HG03354 (cell line): Measurements from ENCODE around the gene CYP2E1.
"Not testable (repeated sequence)": the region's sequence is repeated elsewhere in the genome, so short reads cannot be mapped to it uniquely, and the experiment has no call there.

ENCODE experiments used
- ATAC-seq: cut with Tn5 transposase; IDR thresholded peaks from one replicate; pipeline ENCODE4 v1.9.1; 2021; ENCODE audit warnings: mild to moderate bottlenecking; ENCODE audit not compliant: unreplicated experiment, poor library complexity, severe bottlenecking

Gene CYP2E1

DNA sequence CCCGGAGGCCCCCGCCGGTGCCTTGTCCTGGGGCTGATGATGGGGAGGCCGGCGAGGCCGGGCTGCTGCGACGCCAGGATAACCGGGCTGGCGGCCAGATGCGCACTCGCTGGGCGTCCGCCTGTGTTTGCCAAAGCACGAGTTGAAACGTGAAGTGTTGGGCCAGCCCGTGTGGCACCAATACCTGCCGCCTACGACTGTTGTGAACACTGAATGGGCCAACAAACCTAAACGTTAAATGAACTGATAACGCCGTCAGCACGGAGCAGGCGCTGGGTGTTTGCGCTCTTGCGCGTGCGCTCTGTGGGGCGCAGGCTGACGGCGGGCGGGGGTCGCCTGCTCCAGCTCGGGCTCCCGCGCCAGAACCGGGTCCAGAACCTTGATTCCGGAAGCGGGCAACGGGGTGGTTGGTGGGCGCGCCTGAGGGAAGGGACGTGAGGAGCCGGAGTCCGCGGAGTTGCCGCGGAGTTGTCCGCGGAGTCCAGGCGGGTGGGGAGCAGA lies 658 bp downstream of the CYP2E1 start:
- no peak for ATAC-seq

DNA sequence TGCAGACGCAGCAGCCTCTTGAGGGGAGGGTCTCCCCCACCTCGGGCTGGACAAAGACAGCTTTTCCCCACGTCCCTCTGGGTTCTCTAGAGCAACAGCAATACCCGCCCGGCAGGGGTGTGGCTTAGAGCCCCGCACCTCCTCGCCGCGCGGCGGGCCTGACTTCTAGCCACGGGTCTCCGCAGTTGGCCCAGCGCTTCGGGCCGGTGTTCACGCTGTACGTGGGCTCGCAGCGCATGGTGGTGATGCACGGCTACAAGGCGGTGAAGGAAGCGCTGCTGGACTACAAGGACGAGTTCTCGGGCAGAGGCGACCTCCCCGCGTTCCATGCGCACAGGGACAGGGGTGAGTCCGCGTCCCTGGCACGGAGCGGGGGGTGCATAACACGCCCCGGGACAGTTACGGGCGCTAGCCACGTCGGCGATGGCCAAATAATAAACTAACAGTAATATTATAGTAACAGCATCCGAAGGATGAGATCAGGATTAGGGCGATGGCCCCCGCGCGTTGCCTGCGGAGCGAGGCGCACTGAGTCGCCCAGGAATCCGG lies 1.2 kb downstream of the CYP2E1 start:
- ATAC-seq, result no peak

- no peak for ATAC-seq
Measured at GRCh38 chr10:133528845-133529575, 1.8 kb downstream of the CYP2E1 start.

- no peak for ATAC-seq
Measured at GRCh38 chr10:133529576-133529946, 2.4 kb downstream of the CYP2E1 start.

- no peak for ATAC-seq
Measured at GRCh38 chr10:133530506-133530905, 3.3 kb downstream of the CYP2E1 start.

GRCh38 chr10:133532871-133533270 lies 5.7 kb downstream of the CYP2E1 start:
- no peak for ATAC-seq

DNA sequence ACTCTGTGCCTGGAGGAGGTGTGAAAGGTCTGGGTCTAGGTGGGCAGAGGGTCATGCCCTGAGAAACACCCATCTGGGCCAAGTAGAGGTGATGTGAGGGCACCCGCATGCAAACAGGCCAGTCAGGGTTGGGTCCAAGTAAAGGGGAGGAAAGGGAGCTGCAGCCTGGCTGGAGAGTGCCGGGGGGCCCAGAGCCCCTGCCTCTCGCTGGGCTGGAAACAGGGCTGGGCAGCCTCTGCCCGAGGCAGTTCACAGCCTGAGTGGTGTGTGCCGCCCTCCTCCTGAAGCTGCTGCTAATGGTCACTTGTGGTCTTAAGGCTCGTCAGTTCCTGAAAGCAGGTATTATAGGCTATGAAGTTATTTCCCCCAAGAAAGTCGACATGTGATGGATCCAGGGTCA lies 7.3 kb downstream of the CYP2E1 start:
- no peak for ATAC-seq

- ATAC-seq, result no peak
Measured at GRCh38 chr10:133536198-133536597, 9.0 kb downstream of the CYP2E1 start.

- no peak for ATAC-seq
Measured at GRCh38 chr10:133537546-133538545, 10.7 kb downstream of the CYP2E1 start.

GRCh38 chr10:133541441-133541975 lies 14.3 kb downstream of the CYP2E1 start:
- ATAC-seq, result not testable (repeated sequence)

GRCh38 chr10:133544506-133544905 lies 17.3 kb downstream of the CYP2E1 start:
- no peak for ATAC-seq

GRCh38 chr10:133554600-133554999 lies 27.4 kb downstream of the CYP2E1 start:
- no peak for ATAC-seq

DNA sequence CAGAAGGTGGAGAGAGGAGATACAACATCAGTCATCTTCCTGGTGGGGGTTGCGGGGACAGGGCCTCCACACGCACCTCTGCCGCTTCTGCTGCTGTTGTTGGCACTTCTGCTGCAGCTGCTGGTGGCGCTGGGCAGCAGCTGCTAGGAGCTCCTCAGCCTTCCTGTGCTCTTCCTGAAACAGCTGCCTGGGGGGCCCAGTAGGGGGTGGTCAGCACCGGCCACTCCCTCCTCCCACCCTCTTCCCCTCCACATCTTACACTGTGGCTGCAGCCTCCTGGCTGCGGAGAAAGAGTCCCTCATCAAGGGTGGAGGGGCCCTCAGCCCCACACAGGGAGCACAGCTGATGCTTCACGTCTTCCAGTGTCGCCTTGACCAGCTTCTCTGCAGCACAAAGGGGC lies 28.4 kb downstream of the CYP2E1 start:
- no peak for ATAC-seq

DNA sequence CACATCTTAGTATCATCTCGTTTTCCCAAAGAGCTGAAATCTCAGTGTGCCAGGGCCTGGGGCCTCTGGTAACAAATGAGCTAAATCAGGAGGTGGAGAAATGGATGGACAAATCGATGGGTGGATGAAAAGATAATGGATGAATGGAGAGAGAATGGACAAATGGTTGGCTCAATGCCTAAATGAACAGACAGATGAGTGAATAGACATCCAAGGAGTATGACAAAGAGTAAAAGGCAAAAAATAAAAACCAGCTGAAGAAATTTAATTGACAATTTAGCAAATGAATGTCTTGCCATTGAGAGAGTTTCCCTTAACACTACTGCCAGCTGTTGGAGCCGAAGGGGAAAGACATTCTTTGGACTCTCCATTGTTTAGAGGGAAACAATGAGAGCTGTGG lies 30.2 kb downstream of the CYP2E1 start:
- no peak for ATAC-seq

DNA sequence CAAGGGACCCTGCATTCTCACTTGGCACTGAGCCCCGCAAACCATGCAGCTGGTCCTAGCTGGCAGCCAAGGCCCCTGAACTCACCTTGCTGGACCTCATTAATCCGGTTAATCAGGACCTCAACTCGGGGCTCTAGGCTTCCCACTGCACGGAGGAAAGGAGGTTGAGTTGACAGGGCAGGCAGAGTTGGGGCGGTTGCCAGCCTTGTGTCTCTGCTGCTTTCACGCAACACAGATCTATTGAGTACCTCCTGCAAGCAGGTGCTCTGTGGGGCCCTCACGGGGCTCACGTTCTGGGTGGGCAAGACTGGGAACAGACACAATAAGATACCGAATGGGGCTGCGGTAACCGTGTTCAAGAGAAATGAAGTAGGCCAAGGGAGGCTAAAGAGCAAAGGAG lies 32.1 kb downstream of the CYP2E1 start:
- no peak for ATAC-seq

DNA sequence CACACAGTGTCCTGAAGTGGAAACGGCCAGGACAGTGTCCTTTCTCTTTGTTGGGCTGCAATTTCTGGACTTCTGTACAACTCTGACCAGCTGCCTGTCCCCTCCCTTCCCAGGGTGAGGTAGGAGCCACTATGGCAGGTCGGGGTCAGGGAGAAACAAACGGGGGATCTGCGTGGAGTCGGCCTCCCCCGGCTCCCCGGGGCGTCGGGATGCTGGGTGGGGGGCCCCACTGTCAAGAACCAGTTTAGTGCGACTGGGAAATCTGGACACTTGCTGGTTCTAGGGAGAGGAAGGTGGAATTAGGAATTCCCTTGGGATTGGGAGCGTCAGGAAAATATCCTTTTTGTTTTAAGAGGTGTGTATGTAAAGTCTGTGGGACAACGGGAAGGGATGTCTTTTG lies 37.7 kb downstream of the CYP2E1 start:
- ATAC-seq, result no peak

GRCh38 chr10:133565441-133566294 lies 38.5 kb downstream of the CYP2E1 start, which contains the start of gene SYCE1:
SYCE1 (minus strand) TSS chr10:133565583; CDS start chr10:133565529, 54 bp downstream.
- no peak for ATAC-seq

DNA sequence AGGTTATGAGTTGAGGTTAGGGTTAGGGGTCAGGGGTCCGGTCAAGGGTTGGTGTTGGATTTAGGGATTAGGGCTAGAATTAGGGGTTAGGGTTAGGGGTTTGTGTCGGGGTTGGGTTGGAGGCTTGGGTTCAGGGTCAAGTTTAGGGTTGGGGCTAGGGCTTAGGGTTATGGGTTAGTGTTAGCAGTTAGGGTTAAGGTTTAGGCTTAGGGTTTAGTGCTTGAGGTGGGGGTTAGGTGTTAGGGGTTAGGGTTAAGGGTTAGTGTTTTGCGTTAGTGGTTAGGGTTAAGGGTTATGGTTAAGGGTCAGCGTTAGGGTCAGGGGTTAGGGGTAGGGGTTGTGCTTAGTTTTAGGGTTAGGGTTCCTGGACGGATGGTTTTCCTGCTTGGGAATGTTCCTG lies 40.0 kb downstream of the CYP2E1 start:
- no peak for ATAC-seq

GRCh38 chr10:133567609-133568286 lies 40.6 kb downstream of the CYP2E1 start:
- ATAC-seq, result no peak
